Measurements from ENCODE around the gene ALDH1L2.

DNA sequence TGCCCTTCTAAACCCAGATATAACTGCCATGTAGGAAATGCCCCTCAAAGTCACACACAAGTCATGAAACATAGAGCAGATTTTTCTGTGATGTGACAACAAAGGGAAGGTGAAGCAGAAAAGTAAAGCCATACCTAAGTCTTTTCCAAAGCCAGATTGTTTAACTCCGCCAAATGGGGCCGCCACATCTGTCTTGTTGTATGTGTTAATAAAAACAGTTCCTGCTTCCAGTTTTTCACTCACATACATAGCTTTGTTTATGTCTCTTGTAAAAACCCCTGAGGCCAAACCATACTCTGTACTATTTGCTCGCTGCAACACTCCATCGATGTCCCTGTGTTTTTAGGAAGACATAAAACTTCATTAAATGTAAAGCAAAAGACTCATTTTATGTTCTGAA, 57.8 kb downstream of the ALDH1L2 start:
- TF ChIP-seq, protein P1, sequence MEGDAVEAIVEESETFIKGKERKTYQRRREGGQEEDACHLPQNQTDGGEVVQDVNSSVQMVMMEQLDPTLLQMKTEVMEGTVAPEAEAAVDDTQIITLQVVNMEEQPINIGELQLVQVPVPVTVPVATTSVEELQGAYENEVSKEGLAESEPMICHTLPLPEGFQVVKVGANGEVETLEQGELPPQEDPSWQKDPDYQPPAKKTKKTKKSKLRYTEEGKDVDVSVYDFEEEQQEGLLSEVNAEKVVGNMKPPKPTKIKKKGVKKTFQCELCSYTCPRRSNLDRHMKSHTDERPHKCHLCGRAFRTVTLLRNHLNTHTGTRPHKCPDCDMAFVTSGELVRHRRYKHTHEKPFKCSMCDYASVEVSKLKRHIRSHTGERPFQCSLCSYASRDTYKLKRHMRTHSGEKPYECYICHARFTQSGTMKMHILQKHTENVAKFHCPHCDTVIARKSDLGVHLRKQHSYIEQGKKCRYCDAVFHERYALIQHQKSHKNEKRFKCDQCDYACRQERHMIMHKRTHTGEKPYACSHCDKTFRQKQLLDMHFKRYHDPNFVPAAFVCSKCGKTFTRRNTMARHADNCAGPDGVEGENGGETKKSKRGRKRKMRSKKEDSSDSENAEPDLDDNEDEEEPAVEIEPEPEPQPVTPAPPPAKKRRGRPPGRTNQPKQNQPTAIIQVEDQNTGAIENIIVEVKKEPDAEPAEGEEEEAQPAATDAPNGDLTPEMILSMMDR (IDR thresholded peaks at IDR 0.05; ENCODE audit: low read depth, low read length) = no peak
- no peak for TF ChIP-seq EZH2phosphoT487 (IDR thresholded peaks at IDR 0.05; ENCODE audit: low read depth)

Measured in OCI-LY3 (cell line).